Right renal cortex interstitium (tissue), 3 donors: ENCODE measurements around the gene HAPSTR1. TPM values are rescaled to one million over a fixed set of nuclear protein-coding genes. Genes with fewer than 3 reads are reported as not detected.

Experiments
- DNase-seq, 3 donors: peaks; one replicate each; pipeline ENCODE4 v3.0.0-alpha.2; 2013; ENCODE audit warnings: low read depth in 3 of 3, low spot score in 2 of 3
- polyA plus RNA-seq, 3 donors: library from polyadenylated mRNA; unstranded; fragments of 120-200 nt; gene quantifications; one replicate each; pipeline ENCODE4 v1.2.1, GENCODE V29; 2013; ENCODE audit not compliant: insufficient read length in 3 of 3

The HAPSTR1 gene
- polyA plus RNA-seq, 3 donors, result 48.1 to 49.0 (median 48.6) TPM

DNA sequence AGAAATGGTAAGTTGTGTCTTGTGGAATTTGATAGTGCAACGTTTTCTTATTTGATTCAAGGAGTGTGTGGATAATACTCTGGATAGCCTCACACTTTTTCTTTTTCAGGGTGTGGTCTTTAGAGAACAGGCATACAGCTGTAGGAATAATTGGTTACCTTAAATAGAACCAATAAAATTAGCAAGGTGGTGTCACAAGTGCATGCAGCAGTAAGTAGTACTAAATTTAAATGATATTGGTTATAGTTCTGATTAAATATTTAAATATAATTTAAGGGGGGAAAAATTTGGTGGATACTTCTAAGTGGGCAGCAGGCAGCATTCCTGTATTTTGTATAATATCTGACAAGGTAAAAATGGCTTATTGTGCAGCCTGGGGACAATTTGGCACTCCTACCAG is 3.7 kb downstream of the HAPSTR1 start:
- DNase-seq, result no peak

DNA sequence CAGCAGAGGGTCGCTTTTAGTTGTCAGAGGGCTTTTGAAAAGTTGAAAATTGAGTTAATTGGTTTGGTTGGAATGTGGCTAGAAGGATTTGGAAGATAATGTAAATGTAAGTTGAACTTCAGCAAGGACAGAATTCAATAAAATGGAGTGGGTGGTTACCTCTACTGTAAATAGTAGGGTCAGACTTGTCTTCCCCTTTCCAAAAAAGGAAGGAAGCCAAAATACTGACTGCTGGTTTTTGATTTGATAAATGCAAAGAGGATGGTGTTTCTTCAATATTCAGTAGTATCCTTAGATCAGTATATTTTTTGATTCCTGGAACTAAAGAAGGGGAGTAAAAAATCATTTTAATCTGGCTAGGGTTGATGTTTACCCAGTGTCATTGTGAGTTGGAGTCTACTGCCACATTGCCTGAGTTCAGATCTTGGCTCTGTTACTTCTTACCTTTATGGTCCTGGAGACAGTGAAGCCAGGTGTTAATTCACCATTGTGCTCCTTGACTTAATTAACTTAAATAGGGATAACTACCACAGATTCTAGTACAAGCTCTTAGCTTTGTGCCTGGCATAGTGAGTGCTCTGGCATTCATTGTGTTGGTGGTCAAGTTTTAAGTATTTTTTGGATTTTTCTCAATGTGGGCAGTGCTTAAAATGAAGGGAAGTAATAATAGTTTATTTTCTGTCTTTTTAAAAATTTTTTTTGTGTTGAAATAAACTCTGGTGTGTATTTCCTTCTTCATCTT is 4.4 kb downstream of the HAPSTR1 start:
- DNase-seq, result no peak

DNA sequence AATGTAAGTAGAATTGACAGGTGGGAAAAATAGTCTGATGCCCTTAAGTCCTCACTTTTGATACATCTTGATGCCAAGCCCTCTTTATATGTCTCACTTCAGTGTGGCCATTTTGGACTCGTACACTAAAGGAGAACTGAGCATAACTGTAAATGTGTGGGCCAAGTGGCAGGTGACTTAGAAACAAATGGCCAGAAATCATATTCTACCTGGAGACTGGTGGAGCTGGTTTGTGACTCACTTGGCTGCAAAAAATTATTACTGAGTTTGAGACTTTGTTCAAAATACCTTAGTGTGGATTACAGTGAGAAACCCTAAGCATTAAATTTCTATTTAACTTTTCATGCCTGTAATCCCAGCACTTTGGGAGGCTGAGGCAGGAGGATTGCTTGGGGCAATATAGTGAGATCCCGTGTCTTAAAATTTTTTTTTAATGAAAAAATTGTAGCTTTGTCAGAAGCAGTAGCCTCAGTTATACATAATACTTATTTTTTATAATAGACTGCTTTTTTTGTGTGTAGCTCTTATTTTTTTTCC is 5.0 kb downstream of the HAPSTR1 start:
- no peak for DNase-seq

DNA sequence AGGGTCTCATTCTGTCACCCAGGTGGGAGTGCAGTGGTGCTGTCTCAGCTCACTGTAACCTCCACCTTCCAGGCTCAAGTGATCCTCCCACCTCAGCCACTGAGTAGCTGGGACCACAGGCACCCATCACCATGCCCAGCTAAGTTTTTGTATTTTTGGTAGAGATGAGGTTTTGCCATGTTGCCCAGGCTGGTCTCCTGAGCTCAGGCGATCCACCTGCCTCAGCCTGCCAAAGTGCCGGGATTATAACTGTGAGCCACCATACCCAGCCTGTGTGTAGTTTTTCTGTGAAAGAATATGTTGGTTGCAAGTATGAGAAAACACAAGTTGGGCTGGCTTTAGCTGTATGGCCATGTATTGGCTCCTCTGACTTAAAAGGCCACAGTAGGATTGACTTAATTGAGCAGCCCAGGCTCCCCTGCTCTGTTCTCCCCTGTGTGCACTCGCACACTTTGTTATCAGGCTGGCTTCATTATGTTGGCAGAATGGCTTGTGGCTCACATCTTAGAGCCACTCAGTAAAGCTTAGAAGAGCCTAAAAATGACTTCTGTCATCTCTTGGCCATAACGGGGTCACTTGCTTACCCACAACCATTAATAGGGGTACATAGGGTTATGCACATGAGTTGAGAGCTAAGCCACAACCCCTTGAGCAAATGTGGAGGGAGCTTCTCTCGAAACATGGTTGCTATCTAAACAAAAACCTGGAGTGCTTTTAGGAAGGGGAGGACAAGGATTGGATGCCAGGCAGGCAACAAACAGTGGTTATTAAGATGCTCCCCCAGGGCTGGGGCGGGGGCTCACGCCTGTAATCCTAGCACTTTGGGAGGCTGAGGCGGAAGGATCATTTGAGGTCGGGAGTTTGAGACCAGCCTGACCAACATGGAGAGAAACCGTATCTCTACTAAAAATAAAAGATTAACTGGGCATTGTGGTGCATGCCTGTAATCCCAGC is 6.1 kb downstream of the HAPSTR1 start:
- no peak for DNase-seq

DNA sequence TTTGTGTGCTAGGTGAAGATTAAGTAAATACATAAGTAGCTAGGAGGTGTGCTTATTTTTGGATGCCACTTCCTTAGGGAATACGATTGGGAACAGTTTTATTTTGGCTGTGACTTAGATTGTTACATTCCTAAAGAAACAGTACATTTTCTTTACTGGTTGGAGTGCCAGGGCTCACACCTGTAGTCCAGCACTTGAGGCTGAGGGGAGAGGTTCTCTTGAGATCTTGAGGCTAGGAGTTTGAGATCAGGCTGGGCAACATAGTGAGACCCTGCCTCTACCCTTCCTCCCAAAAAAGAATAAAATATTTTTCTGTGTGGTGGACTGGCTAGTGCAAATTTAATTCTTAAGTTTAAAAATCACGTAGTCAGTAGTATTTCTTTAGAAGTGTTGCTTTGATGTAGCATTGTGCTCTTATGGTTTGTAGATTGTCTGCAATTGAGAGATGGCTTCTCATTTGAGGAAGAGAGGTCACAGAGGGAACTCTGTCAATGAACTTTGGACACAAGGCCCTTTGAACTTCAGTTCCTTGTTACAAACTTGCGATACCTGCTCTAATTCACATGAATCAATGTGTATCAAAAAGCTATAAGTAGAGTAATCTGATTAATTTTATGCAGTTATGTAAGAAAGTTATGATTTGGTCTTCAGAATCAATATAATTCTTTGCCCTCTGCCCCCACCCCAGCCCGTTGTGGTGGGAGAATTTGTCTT is 7.1 kb downstream of the HAPSTR1 start:
- no peak for DNase-seq

DNA sequence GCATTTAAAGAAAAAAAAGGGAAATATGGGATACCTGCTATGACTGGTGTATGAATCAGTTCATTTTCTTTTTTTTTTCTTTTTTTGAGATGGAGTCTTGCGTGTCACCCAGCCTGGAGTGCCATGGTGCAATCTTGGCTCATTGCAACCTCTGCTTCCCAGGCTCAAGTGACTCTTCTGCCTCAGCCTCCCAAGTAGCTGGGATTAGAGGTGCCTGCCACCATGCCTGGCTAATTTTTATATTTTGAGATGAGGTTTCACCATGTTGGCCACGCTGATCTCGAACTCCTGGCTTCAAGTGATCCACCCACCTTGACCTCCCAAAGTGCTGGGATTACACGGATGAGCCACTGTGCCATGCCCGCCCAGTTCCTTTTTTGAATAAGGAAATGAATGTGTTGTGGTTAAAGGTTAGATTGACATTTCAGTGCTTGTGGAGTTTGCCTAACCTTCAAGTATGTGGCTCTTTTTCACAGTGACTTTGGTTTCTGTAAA is 7.7 kb downstream of the HAPSTR1 start:
- DNase-seq, result no peak

DNA sequence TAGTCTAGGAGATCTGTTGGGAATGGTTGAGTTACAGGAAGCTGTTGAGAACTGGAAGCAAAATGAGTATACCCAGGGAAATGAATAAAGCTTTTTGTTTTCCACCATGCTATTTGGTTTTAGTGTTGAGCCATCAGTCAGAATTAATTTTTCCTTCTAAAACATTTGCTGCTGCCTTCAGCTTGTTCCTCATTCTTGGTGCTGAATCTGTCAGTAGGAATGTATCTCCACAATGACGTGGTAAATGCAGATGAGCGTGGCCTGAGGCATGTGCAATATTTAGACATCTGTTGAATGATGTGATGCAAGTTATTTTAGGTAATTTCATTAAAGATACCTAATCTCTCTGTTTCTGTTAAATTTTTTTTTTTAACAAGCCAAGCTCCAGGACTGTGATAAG is 10.9 kb downstream of the HAPSTR1 start:
- no peak for DNase-seq

DNA sequence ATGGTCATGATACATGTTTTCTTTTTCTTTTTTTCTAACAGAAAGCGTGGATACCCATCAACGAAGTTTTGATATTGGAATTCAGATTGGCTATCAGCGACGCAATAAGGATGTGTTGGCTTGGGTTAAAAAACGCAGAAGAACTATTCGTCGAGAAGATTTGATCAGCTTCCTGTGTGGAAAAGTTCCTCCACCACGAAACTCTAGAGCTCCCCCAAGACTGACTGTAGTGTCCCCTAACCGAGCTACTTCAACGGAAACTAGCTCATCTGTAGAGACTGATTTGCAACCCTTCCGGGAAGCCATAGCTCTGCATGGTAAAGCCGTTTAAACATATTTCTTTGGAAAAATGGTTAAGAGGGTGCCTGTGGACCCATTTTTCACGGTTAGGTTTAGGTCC is 11.5 kb downstream of the HAPSTR1 start:
- DNase-seq, result no peak

DNA sequence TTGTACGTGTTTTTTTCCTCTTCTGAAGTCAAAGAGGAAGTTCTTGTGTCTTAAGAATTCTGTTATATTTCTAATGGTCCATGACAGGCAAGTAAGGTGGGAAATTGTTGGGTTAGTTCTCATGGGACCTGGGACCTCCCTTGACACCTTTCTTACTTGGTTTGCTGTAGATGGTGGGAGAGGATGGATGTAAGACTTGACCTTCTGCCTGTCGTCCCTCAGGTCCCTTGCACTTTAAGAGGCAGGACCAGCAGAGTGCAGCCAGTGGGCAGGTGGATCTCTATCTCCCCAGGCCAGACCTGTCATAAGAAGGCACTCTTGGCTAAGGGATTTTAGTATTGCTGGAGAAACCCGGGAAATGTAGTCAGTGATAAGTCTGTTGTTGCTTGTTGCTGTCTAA is 12.1 kb downstream of the HAPSTR1 start:
- DNase-seq, result no peak

DNA sequence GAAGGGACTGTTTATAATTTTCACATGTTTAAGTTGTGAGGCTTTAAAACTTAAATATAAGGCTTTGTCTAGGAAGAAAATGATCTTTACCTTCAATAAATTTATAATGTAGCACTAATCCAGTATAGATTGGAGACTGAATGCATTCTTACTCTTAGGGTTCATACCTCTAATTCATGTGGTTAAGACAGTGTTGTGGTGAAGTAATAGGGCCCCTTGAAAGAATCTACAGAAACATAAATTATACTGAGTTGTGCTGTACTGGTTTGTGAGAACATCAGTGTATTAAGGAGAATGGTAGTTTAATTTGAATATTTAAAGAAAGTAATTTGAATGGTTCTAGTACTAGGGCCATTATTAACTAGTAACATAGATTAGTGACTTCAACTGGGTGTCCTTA is 13.7 kb downstream of the HAPSTR1 start:
- DNase-seq, result no peak

DNA sequence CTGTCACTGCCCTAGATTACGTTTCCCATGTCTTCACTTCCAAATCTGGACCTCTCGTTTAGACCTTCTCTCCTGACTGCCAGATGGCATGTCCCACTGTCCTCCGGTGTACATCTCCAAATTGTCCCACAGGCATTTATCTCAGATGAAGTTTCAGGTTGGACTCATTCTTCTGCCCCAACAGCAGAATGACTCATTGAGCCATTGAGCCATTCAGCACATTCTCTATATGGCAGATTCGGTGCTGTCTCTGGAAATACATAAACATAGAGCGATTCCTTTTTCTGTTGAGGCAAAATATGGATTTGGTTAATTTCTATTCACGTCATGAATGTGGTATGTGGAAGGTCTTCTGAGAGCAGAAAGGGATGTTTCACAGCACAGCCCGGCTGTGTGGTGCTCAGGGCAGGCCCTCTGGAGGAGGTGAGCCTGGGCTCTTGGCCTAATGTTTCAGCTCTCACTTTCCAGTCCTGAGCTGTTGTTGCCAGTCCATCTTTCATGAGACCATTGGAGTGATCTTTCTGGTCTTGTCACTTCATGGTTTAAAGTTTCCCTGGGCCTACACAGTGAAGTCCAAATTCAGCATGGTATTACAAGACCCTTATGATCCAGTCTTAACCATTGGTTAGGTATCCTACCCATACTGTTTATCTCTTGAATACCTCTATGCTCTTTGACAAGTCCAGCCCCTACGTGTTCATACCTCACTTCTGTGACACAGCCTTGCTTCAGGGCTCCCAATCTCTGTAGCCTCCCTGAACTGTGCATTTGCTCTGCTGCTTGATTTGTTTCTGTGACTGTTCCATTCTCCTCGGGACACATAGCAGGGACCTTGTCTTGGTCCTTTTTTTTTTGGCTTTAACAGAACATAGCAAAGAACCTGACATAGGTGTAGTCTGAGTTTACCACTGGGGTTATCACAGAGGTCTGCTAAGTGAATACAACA is 15.9 kb downstream of the HAPSTR1 start:
- DNase-seq, result no peak

DNA sequence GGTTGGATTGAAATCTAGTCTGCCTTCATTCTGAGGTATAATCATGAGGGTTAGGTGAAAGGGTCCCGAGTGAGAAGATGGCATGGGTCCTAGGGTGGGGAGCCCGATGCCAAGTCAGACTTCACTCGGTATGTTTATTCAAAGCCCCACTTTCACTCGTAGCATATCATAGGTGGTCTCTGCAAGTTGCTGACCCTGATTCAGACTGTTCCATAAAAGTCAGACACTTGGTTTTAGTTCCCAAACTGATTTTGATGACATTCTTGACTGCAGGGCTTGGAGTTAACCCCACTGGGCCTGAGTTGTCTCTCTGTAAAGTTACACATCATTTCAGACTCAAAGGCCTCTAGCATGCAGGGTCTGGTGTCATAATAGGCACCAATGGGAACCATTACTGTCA is 17.8 kb downstream of the HAPSTR1 start:
- no peak for DNase-seq

DNA sequence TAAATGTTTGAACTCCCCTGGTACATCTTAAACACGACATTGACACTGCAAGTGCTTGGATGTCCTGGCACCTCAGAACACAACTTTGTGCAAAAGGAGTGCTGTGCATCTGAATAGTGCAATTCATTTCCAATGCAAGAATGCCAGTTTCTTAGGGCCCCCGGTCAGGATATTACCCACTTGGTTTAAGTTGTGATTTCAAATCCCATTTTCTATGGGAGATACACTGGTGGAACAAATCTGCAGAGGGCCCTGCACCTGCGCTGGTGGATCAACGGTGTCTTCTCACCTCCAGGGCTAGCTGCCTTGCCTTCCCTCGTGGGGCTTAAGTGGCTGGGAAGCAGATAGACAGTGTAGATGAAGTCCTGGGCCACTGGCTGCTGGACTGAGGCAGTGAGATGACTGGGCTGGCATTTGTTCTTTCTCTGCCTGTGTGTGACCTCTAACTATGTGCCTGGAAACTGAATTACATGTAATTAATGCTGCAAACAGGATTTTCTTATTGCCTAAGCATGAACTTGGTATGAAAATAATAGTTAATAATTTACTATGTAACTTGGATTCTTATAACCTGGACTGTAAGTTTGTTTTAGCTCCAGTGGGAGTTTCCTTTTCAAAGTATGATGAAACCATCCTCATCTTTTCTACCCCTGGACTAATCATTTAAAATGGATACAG is 20.9 kb downstream of the HAPSTR1 start:
- DNase-seq, result no peak

DNA sequence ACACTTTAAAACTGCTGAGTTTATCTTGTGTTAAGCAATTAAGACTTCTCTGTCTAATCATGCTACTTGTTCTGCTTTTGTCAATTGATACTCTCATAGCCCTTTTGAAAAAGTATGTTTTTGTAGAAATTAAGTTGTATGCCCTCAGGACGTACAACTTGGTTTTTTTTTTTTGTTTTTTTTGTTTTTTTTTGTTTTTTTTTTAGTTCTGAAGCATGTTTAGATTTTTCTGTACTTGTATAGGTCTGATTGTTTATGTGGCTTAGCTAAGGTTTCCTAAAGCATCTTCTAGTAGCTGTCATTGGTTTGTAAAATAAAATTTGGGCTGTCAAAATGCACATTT is 21.4 kb downstream of the HAPSTR1 start:
- no peak for DNase-seq

DNA sequence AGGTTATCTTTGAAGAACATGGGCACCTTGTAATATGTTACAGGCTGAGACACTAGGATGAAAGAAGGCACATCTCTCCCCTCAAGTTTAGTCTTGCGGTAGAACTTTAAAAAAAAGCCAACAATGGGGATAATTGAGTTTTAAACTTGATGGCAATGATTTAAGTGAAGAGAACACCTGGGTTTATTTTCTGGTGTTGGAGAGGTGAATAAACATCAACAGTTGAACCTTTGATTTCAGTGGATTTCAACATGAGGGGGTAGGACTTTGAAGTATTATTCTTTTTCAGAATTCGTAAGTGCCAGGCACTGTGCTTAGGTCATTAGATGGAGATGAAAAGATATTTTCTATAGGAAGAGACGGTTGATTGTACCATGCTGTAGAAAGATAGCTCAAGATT is 22.3 kb downstream of the HAPSTR1 start:
- no peak for DNase-seq

DNA sequence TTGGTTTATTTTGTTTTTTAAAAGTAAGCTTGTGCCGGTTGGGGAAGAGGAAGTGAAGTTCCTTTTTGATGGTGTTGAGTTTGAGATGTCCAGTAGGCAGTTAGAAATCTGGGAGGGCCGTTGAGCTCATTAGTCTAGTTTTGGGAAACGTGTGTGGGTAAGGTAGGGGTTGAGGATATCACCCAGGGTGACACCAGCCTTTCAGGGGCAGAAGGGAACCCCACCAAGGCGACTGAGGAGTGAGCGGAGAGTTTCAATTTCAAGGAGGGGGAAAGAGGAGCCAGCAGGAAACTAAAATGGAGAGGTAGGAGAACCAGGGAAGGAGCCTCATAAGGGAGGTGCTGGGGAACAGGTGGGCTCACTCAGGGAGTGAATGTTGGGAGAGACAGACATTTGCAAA is 22.7 kb downstream of the HAPSTR1 start:
- no peak for DNase-seq

DNA sequence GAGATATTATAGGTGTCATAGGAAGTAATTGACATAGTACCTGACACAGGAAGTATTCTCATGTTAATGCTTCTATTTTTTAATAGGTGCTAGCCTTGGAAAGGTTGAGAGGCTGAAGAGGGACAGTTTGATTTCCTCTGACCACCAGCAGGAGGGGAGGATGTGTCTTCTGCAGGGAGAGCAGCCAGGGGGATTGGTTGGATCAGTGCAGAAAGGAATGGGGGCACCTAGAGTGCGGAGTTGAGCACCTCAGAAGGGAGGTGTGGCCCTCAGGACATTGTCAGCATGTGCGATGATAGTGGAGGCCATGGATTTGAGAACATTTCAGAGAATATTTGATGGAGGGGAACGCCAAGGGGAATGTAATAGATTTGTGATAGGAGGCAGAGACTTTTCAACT is 23.4 kb downstream of the HAPSTR1 start:
- DNase-seq, result no peak

DNA sequence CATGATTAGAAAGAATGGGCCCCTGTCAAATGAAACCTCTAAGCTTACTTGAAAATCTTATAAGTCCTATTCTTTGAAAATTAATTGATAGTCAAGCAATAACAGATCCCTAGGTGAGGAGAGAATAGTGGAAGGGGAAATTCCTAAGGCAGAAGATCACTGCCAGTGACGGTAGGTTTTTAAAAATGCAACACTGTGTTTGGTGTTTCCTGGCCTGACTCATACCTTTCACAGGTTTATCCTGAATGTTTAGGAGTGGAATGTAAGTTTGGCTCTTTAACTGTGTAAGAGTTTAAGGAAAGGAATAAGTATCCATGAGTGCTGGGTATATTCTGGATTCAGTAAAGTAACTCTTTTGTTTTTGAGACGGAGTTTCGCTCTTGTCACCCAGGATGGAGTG is 23.8 kb downstream of the HAPSTR1 start:
- DNase-seq, result no peak

DNA sequence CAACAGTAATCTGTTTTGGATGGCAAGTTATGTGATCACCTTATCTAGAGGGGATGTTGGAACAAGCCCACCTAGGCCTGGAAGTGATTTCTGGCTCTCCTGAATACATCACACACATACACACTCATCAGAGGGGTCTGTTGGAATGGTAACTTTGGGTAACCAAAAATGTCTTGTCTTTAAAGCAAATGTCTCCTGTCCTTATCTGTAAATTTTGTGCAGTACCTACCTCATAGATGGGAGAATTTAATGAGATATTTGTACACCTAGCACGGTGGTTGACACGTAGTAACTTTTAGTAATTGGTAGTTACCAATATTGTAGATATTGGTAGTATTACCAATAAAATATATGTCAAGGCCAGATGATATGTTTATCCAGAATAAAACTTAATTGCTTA is 24.7 kb downstream of the HAPSTR1 start:
- no peak for DNase-seq
